ENCODE data around the gene ERC2. TPM values are rescaled to one million over a fixed set of nuclear protein-coding genes. Genes with fewer than 3 reads are reported as not detected.

The ERC2 gene
- total RNA-seq, 2 experiments from 2014 or later: not detected

DNA sequence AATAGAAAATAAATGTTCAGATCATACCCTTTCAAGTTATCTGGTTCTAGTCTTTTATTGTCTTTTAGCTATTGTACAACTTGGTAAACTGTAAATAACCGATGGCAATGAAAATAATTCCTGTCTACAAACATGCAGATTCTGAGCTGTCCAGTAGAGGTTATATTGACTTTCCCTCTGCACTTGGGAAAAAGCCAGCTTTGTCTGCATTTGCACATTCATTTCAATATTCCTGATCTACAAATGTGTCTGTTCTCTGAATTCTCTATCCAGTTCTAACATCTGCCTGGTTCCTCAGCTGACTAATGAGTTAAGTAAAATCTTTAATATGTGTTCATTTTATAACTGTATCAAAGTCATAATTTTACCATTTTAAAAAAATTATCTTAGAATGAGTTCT is 408.5 kb downstream of the ERC2 start:
- Histone ChIP-seq H3K4me1 (ENCODE audit: insufficient read depth, low read length, poor library complexity, severe bottlenecking) (no peaks in the 10 kb centered on the region), H3K79me2 (ENCODE audit: insufficient read depth, low read depth, low read length) (no peaks in the 10 kb centered on the region), H3K4me3 (ENCODE audit: low read depth, low read length, poor library complexity, severe bottlenecking) (no peak overlapping the region), H3K9me3 (ENCODE audit: low read length) (no peaks in the 10 kb centered on the region), H3K4me2 (ENCODE audit: low read length) (no peak overlapping the region), H3K36me3 (ENCODE audit: insufficient read depth, low read length) (no peaks in the 10 kb centered on the region), H4K20me1 (ENCODE audit: insufficient read depth, low read length) (no peaks in the 10 kb centered on the region), H2AFZ (ENCODE audit: low read length) (no peak overlapping the region), H3K9me2 (ENCODE audit: insufficient read depth, low read length) (no peaks in the 10 kb centered on the region), H3K27ac (ENCODE audit: low read depth, low read length, poor library complexity, severe bottlenecking) (no peak overlapping the region)
- ChIA-PET CTCF (ENCODE audit: unreplicated experiment) (no interaction called here), POLR2A (no interaction called here)
- no TSS peak for BruUV-seq (replicated peaks)
- DNase-seq (ENCODE audit: low spot score): no peak
- intact Hi-C loops (cut with micrococcal nuclease; ENCODE audit: unreplicated experiment): no loop called here
- TF ChIP-seq EZH2phosphoT487 (IDR thresholded peaks at IDR 0.05; ENCODE audit: borderline replicate concordance, low read depth, low read length): no peak
- TF ChIP-seq, protein P1, sequence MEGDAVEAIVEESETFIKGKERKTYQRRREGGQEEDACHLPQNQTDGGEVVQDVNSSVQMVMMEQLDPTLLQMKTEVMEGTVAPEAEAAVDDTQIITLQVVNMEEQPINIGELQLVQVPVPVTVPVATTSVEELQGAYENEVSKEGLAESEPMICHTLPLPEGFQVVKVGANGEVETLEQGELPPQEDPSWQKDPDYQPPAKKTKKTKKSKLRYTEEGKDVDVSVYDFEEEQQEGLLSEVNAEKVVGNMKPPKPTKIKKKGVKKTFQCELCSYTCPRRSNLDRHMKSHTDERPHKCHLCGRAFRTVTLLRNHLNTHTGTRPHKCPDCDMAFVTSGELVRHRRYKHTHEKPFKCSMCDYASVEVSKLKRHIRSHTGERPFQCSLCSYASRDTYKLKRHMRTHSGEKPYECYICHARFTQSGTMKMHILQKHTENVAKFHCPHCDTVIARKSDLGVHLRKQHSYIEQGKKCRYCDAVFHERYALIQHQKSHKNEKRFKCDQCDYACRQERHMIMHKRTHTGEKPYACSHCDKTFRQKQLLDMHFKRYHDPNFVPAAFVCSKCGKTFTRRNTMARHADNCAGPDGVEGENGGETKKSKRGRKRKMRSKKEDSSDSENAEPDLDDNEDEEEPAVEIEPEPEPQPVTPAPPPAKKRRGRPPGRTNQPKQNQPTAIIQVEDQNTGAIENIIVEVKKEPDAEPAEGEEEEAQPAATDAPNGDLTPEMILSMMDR (conservative IDR thresholded peaks at IDR 0.05; ENCODE audit: low read length): no peak

DNA sequence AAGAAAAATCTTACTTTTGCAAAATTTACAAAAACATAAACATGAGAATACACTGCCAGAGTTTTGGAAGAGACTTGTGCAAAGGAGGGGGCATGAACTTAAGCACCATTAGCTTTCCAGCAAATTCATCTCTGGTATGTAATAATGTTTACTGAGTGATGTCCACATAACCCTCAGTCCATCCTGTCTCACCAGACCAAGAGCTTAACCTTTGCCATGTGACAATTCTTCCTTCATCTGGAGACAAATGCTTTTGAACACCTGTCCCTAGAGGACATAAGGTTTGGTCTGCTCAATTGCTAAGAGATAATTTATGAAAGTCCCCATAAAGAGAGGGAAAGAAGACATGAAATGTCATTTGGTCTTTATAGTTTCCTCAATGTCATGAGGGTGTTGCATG is 412.3 kb downstream of the ERC2 start:
- POLR2A ChIA-PET: interaction anchor here (0.9 kb wide), 1 partner anchor 68 kb away, joined by 4 read pairs; no protein-coding TSS in a partner anchor
- BruUV-seq (replicated peaks): no TSS peak
- no peaks in the 10 kb centered on the region for H3K36me3 ChIP-seq (ENCODE audit: insufficient read depth, low read length)
- CTCF ChIA-PET (ENCODE audit: unreplicated experiment): no interaction called here
- no peak overlapping the region for H3K4me2 ChIP-seq (ENCODE audit: low read length)
- no peak for TF ChIP-seq EZH2phosphoT487 (IDR thresholded peaks at IDR 0.05; ENCODE audit: borderline replicate concordance, low read depth, low read length)
- TF ChIP-seq, protein P1 (conservative IDR thresholded peaks at IDR 0.05; ENCODE audit: low read length): no peak
- intact Hi-C loops (cut with micrococcal nuclease; ENCODE audit: unreplicated experiment): no loop called here
- no peak overlapping the region for H3K4me3 ChIP-seq (ENCODE audit: low read depth, low read length, poor library complexity, severe bottlenecking)
- no peak for DNase-seq (ENCODE audit: low spot score)
- no peaks in the 10 kb centered on the region for H3K9me3 ChIP-seq (ENCODE audit: low read length)
- no peaks in the 10 kb centered on the region for H3K9me2 ChIP-seq (ENCODE audit: insufficient read depth, low read length)
- no peaks in the 10 kb centered on the region for H3K79me2 ChIP-seq (ENCODE audit: insufficient read depth, low read depth, low read length)
- no peak overlapping the region for H3K27ac ChIP-seq (ENCODE audit: low read depth, low read length, poor library complexity, severe bottlenecking)
- H4K20me1 ChIP-seq (ENCODE audit: insufficient read depth, low read length): no peaks in the 10 kb centered on the region
- H3K4me1 ChIP-seq (ENCODE audit: insufficient read depth, low read length, poor library complexity, severe bottlenecking): no peaks in the 10 kb centered on the region
- H2AFZ ChIP-seq (ENCODE audit: low read length): no peak overlapping the region

DNA sequence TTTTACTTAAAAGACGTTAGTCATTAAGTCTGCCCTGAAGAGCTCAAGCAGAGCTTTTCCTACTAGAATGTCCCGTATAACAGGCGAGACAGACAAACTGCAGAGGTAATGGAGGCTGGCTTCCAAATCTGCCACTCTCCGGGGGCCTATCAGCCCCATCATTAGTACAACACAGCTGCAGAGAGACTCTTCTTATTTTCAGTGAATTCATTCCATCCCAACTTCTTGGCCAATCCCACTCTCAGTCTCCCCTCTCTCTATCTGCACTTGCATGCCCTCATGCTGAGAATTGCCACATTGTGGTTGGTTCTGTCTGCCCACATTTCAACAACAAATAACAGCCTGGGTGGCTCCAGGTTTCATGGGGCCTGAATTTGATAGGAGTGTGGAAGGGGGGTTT is 412.7 kb downstream of the ERC2 start:
- Histone ChIP-seq H4K20me1 (ENCODE audit: insufficient read depth, low read length) (no peaks in the 10 kb centered on the region), H3K36me3 (ENCODE audit: insufficient read depth, low read length) (no peaks in the 10 kb centered on the region), H3K4me3 (ENCODE audit: low read depth, low read length, poor library complexity, severe bottlenecking) (no peak overlapping the region), H3K4me2 (ENCODE audit: low read length) (no peak overlapping the region), H3K9me2 (ENCODE audit: insufficient read depth, low read length) (no peaks in the 10 kb centered on the region), H3K27ac (ENCODE audit: low read depth, low read length, poor library complexity, severe bottlenecking) (no peak overlapping the region), H2AFZ (ENCODE audit: low read length) (no peak overlapping the region), H3K9me3 (ENCODE audit: low read length) (no peaks in the 10 kb centered on the region), H3K79me2 (ENCODE audit: insufficient read depth, low read depth, low read length) (no peaks in the 10 kb centered on the region), H3K4me1 (ENCODE audit: insufficient read depth, low read length, poor library complexity, severe bottlenecking) (no peaks in the 10 kb centered on the region)
- intact Hi-C loops (cut with micrococcal nuclease; ENCODE audit: unreplicated experiment): no loop called here
- no peak for DNase-seq (ENCODE audit: low spot score)
- no TSS peak for BruUV-seq (replicated peaks)
- ChIA-PET CTCF (ENCODE audit: unreplicated experiment) (no interaction called here), POLR2A (interaction anchor here (0.9 kb wide), 1 partner anchor 69 kb away, joined by 4 read pairs; no protein-coding TSS in a partner anchor)
- TF ChIP-seq EZH2phosphoT487 (IDR thresholded peaks at IDR 0.05; ENCODE audit: borderline replicate concordance, low read depth, low read length): no peak
- TF ChIP-seq, protein P1 (conservative IDR thresholded peaks at IDR 0.05; ENCODE audit: low read length): no peak

All from OCI-LY7 (cell line).